HG02870 (cell line): ENCODE data around the gene NSUN6.

Experiments
- ATAC-seq: cut with Tn5 transposase; IDR thresholded peaks from one replicate; pipeline ENCODE4 v1.9.1; 2021; ENCODE audit warnings: mild to moderate bottlenecking, moderate library complexity; ENCODE audit not compliant: unreplicated experiment

Gene NSUN6

GRCh38 chr10:18565006-18565405 is 86.4 kb downstream of the NSUN6 start:
- no peak for ATAC-seq

- ATAC-seq: no peak
Measured at GRCh38 chr10:18563003-18563726, 88.2 kb downstream of the NSUN6 start.

GRCh38 chr10:18561861-18562551 is 89.4 kb downstream of the NSUN6 start:
- ATAC-seq: no peak

- no peak for ATAC-seq
Measured at GRCh38 chr10:18557960-18558359, 93.4 kb downstream of the NSUN6 start.

GRCh38 chr10:18556522-18557147 is 94.8 kb downstream of the NSUN6 start:
- ATAC-seq: no peak

- ATAC-seq: no peak
Measured at GRCh38 chr10:18554479-18554878, 96.9 kb downstream of the NSUN6 start.

GRCh38 chr10:18551473-18551872 is 99.9 kb downstream of the NSUN6 start:
- no peak for ATAC-seq

- no peak for ATAC-seq
Measured at GRCh38 chr10:18549105-18549504, 102.3 kb downstream of the NSUN6 start.

- ATAC-seq: no peak
Measured at GRCh38 chr10:18545621-18546305, 105.6 kb downstream of the NSUN6 start.

- no peak for ATAC-seq
Measured at GRCh38 chr10:18542832-18543231, 108.6 kb downstream of the NSUN6 start.

GRCh38 chr10:18540195-18540594 is 111.2 kb downstream of the NSUN6 start:
- ATAC-seq: no peak

- no peak for ATAC-seq
Measured at GRCh38 chr10:18539335-18539734, 112.1 kb downstream of the NSUN6 start.

GRCh38 chr10:18533896-18534295 is 117.5 kb downstream of the NSUN6 start:
- no peak for ATAC-seq

- no peak for ATAC-seq
Measured at GRCh38 chr10:18532881-18533535, 118.4 kb downstream of the NSUN6 start.

GRCh38 chr10:18528292-18528691 is 123.1 kb downstream of the NSUN6 start:
- ATAC-seq: no peak

- ATAC-seq: no peak
Measured at GRCh38 chr10:18527687-18528086, 123.7 kb downstream of the NSUN6 start.

GRCh38 chr10:18523858-18524257 is 127.5 kb downstream of the NSUN6 start:
- no peak for ATAC-seq

- ATAC-seq: no peak
Measured at GRCh38 chr10:18523025-18523424, 128.4 kb downstream of the NSUN6 start.

GRCh38 chr10:18516851-18517250 is 134.5 kb downstream of the NSUN6 start:
- ATAC-seq: no peak

- no peak for ATAC-seq
Measured at GRCh38 chr10:18514537-18514936, 136.8 kb downstream of the NSUN6 start.

- ATAC-seq: no peak
Measured at GRCh38 chr10:18508587-18508986, 142.8 kb downstream of the NSUN6 start.
